H9 (cell line): ENCODE data around the gene TINAG. TPM values are rescaled to one million over a fixed set of nuclear protein-coding genes. Genes with fewer than 3 reads are reported as not detected.

Source experiments
- DNase-seq: peaks from one replicate; pipeline ENCODE4 v3.0.0-alpha.2; 2017
- H2AFZ ChIP-seq: one replicate; pipeline ENCODE4 v1.6.1; 2013; ENCODE audit warnings: mild to moderate bottlenecking, low read length, control low read depth, moderate library complexity
- H2AK5ac ChIP-seq: 2 replicates; pipeline ENCODE4 v1.6.1; 2013; ENCODE audit warnings: low read length, control low read depth, mixed read lengths; ENCODE audit not compliant: insufficient read length
- H2BK120ac ChIP-seq: one replicate; pipeline ENCODE4 v1.6.1; 2013; ENCODE audit warnings: low read depth, mild to moderate bottlenecking, low read length, control low read depth, inconsistent platforms; ENCODE audit not compliant: poor library complexity, severe bottlenecking
- H2BK12ac ChIP-seq: 2 replicates; pipeline ENCODE4 v1.6.1; 2013; ENCODE audit warnings: low read length, control low read depth, mixed read lengths, low read depth; ENCODE audit not compliant: insufficient read length
- H2BK15ac ChIP-seq: 2 replicates; pipeline ENCODE4 v1.6.1; 2013; ENCODE audit warnings: low read depth, low read length, control low read depth
- H2BK20ac ChIP-seq: one replicate; pipeline ENCODE4 v1.6.1; 2013; ENCODE audit warnings: low read depth, mild to moderate bottlenecking, low read length, control low read depth, inconsistent platforms; ENCODE audit not compliant: poor library complexity, severe bottlenecking
- H2BK5ac ChIP-seq: 2 replicates; pipeline ENCODE4 v1.6.1; 2013; ENCODE audit warnings: low read length, control low read depth, mixed read lengths; ENCODE audit not compliant: insufficient read length
- H3K14ac ChIP-seq: 2 replicates; pipeline ENCODE4 v1.6.1; 2013; ENCODE audit warnings: low read length, control low read depth; ENCODE audit not compliant: insufficient read depth
- H3K18ac ChIP-seq: 2 replicates; pipeline ENCODE4 v1.6.1; 2013; ENCODE audit warnings: low read depth, mild to moderate bottlenecking, mixed read lengths, low read length, control low read depth; ENCODE audit not compliant: insufficient read length
- H3K23ac ChIP-seq: 2 replicates; pipeline ENCODE4 v1.6.1; 2013; ENCODE audit warnings: low read length, control low read depth, mixed read lengths, low read depth; ENCODE audit not compliant: insufficient read length
- H3K23me2 ChIP-seq: 2 replicates; pipeline ENCODE4 v1.6.1; 2013; ENCODE audit warnings: low read depth, mild to moderate bottlenecking, mixed read lengths, low read length, control low read depth; ENCODE audit not compliant: insufficient read length, poor library complexity, severe bottlenecking
- H3K27ac ChIP-seq: 2 replicates; pipeline ENCODE4 v1.5.1; 2013; ENCODE audit warnings: low read length, control low read depth, mixed read lengths, low read depth; ENCODE audit not compliant: insufficient read length
- H3K27me3 ChIP-seq: 2 replicates; pipeline ENCODE4 v1.6.1; 2013; ENCODE audit warnings: low read length, control low read depth, inconsistent platforms; ENCODE audit not compliant: insufficient read depth
- H3K4ac ChIP-seq: 2 replicates; pipeline ENCODE4 v1.6.1; 2013; ENCODE audit warnings: low read depth, mild to moderate bottlenecking, control low read depth, inconsistent platforms, low read length, moderate library complexity
- H3K4me1 ChIP-seq: 2 replicates; pipeline ENCODE4 v1.6.1; 2013; ENCODE audit warnings: low read length, control low read depth, inconsistent platforms; ENCODE audit not compliant: insufficient read depth
- H3K4me2 ChIP-seq: 2 replicates; pipeline ENCODE4 v1.6.1; 2013; ENCODE audit warnings: low read length, control low read depth, mixed read lengths; ENCODE audit not compliant: insufficient read length, insufficient read depth
- H3K56ac ChIP-seq: 2 replicates; pipeline ENCODE4 v1.6.1; 2013; ENCODE audit warnings: low read depth, mild to moderate bottlenecking, mixed read lengths, low read length, control low read depth; ENCODE audit not compliant: insufficient read length
- H3K79me1 ChIP-seq: 2 replicates; pipeline ENCODE4 v1.6.1; 2013; ENCODE audit warnings: low read depth, mild to moderate bottlenecking, moderate library complexity, low read length, control low read depth, inconsistent platforms; ENCODE audit not compliant: insufficient read depth, poor library complexity, severe bottlenecking
- H3K79me2 ChIP-seq: 2 replicates; pipeline ENCODE4 v1.6.1; 2013; ENCODE audit warnings: low read length, control low read depth, inconsistent platforms; ENCODE audit not compliant: insufficient read depth
- H3K9ac ChIP-seq: 2 replicates; pipeline ENCODE4 v1.6.1; 2013; ENCODE audit warnings: low read length, control low read depth, mixed read lengths; ENCODE audit not compliant: insufficient read length; ENCODE audit errors: extremely low read depth
- H3K9me3 ChIP-seq: one replicate; pipeline ENCODE4 v1.6.1; 2013; ENCODE audit warnings: low read depth, low read length, inconsistent platforms; ENCODE audit not compliant: control insufficient read depth
- H3T11ph ChIP-seq: one replicate; pipeline ENCODE4 v1.6.1; 2013; ENCODE audit warnings: mild to moderate bottlenecking, low read length, control low read depth, inconsistent platforms
- H4K20me1 ChIP-seq: one replicate; pipeline ENCODE4 v1.6.1; 2013; ENCODE audit not compliant: control insufficient read depth, insufficient read length, insufficient read depth
- H4K5ac ChIP-seq: 2 replicates; pipeline ENCODE4 v1.6.1; 2013; ENCODE audit warnings: low read depth, mild to moderate bottlenecking, mixed read lengths, low read length, control low read depth; ENCODE audit not compliant: insufficient read length
- H4K8ac ChIP-seq: replicated peaks from 2 replicates; pipeline ENCODE4 v1.6.1; 2013; ENCODE audit warnings: low read length, control low read depth, mixed read lengths, low read depth; ENCODE audit not compliant: insufficient read length
- H4K91ac ChIP-seq: 2 replicates; pipeline ENCODE4 v1.6.1; 2013; ENCODE audit warnings: low read depth, mild to moderate bottlenecking, moderate library complexity, mixed read lengths, low read length, control low read depth; ENCODE audit not compliant: insufficient read length
- H3K27ac Mint-ChIP-seq, 3 experiments: 2 replicates in 2 of 3; 3 replicates in 1 of 3; pipeline ENCODE4 v1.8.0; 2020 to 2021; ENCODE audit warnings: mixed read lengths in 3 of 3, mild to moderate bottlenecking in 1 of 3, moderate library complexity in 1 of 3
- H3K27me3 Mint-ChIP-seq: 2 replicates; pipeline ENCODE4 v1.8.0; 2021; ENCODE audit warnings: low read depth, mild to moderate bottlenecking, moderate library complexity, mixed read lengths
- H3K36me3 Mint-ChIP-seq, 3 experiments: 2 replicates in 2 of 3; 3 replicates in 1 of 3; pipeline ENCODE4 v1.8.0; 2020 to 2021; ENCODE audit warnings: low read depth in 3 of 3, mixed read lengths in 3 of 3; ENCODE audit not compliant: insufficient read depth in 1 of 3
- H3K4me1 Mint-ChIP-seq, 2 experiments: 2 replicates each; pipeline ENCODE4 v1.8.0; 2020; ENCODE audit warnings: mixed read lengths in 2 of 2
- H3K4me3 Mint-ChIP-seq, 2 experiments: 2 replicates in 1 of 2; 3 replicates in 1 of 2; pipeline ENCODE4 v1.8.0; 2020 to 2021; ENCODE audit warnings: mild to moderate bottlenecking in 2 of 2, mixed read lengths in 2 of 2, moderate library complexity in 1 of 2
- H3K9me3 Mint-ChIP-seq, 2 experiments: 2 replicates in 1 of 2; 3 replicates in 1 of 2; pipeline ENCODE4 v1.8.0; 2020; ENCODE audit warnings: mild to moderate bottlenecking in 2 of 2, mixed read lengths in 2 of 2, moderate library complexity in 1 of 2
- CTCF ChIP-seq: fragments of 200-600 bp; sonication (generic); conservative IDR thresholded peaks from 3 replicates; pipeline ENCODE4 v1.8.0; 2021; ENCODE audit warnings: antibody characterized with exemption, mild to moderate bottlenecking
- WGBS: extraction: QIAGEN DNeasy Blood & Tissue Kit; methylation state at CpG from one replicate; pipeline ENCODE4 v1.1.7; 2013; ENCODE audit warnings: missing lambda C conversion rate, low lambda C conversion rate, mixed read lengths; ENCODE audit not compliant: insufficient read length; ENCODE audit errors: extremely low coverage; 5-methylcytosine and 5-hydroxymethylcytosine counted together
- total RNA-seq: library from RNA; stranded (reverse); gene quantifications from 2 replicates; pipeline ENCODE4 v1.2.1, GENCODE V29; 2021

Gene TINAG
- total RNA-seq, 1 experiment from 2014 or later: not detected

- Mint-ChIP-seq H3K4me3 (no peak overlapping the region), H3K9me3 (peaks cover 0 to 3% of the 10 kb centered on the region in 2 experiments; a peak in 2 of 5 replicates), H3K27ac (no peak overlapping the region), H3K27me3 (no peaks in the 10 kb centered on the region), H3K36me3 (no peaks in the 10 kb centered on the region; a peak in 2 of 7 replicates), H3K4me1 (peaks cover 0 to 4% of the 10 kb centered on the region in 2 experiments; a peak in 1 of 4 replicates)
- Histone ChIP-seq H3K23me2 (no peaks in the 10 kb centered on the region), H3K23ac (no peak overlapping the region), H2AK5ac (no peak overlapping the region), H2BK120ac (no peak overlapping the region), H3K4me2 (no peak overlapping the region), H3K56ac (no peak overlapping the region), H2BK12ac (no peak overlapping the region), H4K20me1 (no peaks in the 10 kb centered on the region), H3K9me3 (no peaks in the 10 kb centered on the region), H3K4me1 (no peaks in the 10 kb centered on the region), H3K4ac (no peak overlapping the region), H3K79me2 (no peaks in the 10 kb centered on the region), H4K8ac (no peak overlapping the region), H3K27ac (no peak overlapping the region), H3K18ac (no peak overlapping the region), H2AFZ (no peak overlapping the region), H3T11ph (no peak overlapping the region), H3K9ac (no peak overlapping the region), H2BK20ac (no peak overlapping the region), H2BK5ac (no peak overlapping the region), H4K5ac (no peak overlapping the region), H2BK15ac (no peak overlapping the region), H4K91ac (no peak overlapping the region), H3K79me1 (no peaks in the 10 kb centered on the region), H3K27me3 (no peaks in the 10 kb centered on the region), H3K14ac (no peak overlapping the region)
- TF ChIP-seq CTCF: no peak
- no peak for DNase-seq
- no CpG with 5 or more reads among the region's 1 CpG for WGBS
Measured at GRCh38 chr6:54404791-54405190, 96.5 kb downstream of the TINAG start.
